ENCODE results near the gene SMYD3.
"Not testable (repeated sequence)": the region's sequence is repeated elsewhere in the genome, so short reads cannot be mapped to it uniquely, and the experiment has no call there.

GRCh38 chr1:245818363-245818762 is 688.7 kb downstream of the SMYD3 start:
- TF ChIP-seq CTCF (conservative IDR thresholded peaks at IDR 0.05 in 1 of 2, IDR thresholded peaks at IDR 0.05 in 1 of 2; ENCODE audit: low read depth in 1 of 2, low read length in 2 of 2); EZH2 (IDR thresholded peaks at IDR 0.05; ENCODE audit: low read length, missing control alignments): not testable (repeated sequence)
